ENCODE measurements around the gene TTC7B. TPM values are rescaled to one million over a fixed set of nuclear protein-coding genes. Genes with fewer than 3 reads are reported as not detected.
A peak's percentile ranks its signal among the peaks of the same experiment; 100 is the strongest.

Gene TTC7B
- total RNA-seq, 4 donors from 2014 or later, result 35.0 to 78.7 (median 36.8) TPM

GRCh38 chr14:90536092-90536491, 280.1 kb downstream of the TTC7B start:
- Histone ChIP-seq H3K4me3 (no peak overlapping the region), H3K4me1 (no peaks in the 10 kb centered on the region), H3K27ac (peak overlapping the region; percentile 22 to 68 (median 59)), H3K27me3 (no peaks in the 10 kb centered on the region), H3K9me3 (no peaks in the 10 kb centered on the region), H3K36me3 (peaks cover 0 to 12% of the 10 kb centered on the region in 2 donors)
- in situ Hi-C loops (cut with MboI; ENCODE audit: low sequenced_read_pairs in 4 of 4) (no loop called here), intact Hi-C loops (cut with DNase I; ENCODE audit: low total_unique reads) (no loop called here)
- DNase-seq (no peak), ATAC-seq (no peak)
- TF ChIP-seq CTCF (IDR thresholded peaks at IDR 0.05 in 4 of 5, conservative IDR thresholded peaks at IDR 0.05 in 1 of 5) (no peak), POLR2A (IDR thresholded peaks at IDR 0.05) (no peak)

DNA sequence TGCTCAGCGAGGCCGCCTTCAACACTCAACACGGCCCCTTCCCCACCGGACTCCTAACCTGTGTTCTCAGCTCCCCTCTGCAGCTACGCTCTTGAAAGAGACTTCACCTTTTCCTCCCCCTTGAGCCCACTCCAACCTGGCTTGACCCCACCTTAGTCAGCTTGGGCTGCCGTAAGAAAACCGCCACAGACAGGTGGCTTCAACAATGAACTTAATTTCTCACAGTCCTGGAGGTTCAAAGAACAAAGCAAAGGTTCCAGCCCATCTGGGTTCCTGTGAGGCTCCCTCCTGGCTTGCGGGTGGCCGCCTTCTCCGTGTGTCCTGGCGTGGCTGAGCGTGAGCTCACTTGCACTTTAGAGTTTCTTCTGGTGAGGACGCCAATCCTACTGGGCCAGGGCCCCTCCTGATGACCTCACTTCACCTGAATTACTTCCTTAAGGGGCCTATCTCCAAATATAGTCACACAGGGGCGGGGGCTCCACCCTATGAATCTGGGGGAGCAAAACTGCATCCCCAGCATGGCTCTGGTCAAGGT, 280.6 kb downstream of the TTC7B start:
- in situ Hi-C loops (cut with MboI; ENCODE audit: low sequenced_read_pairs in 4 of 4), result no loop called here
- no peak for ATAC-seq
- H3K4me1 ChIP-seq, result no peaks in the 10 kb centered on the region
- DNase-seq, result no peak
- no peaks in the 10 kb centered on the region for H3K27me3 ChIP-seq
- peaks cover 0 to 10% of the 10 kb centered on the region in 2 donors for H3K36me3 ChIP-seq
- TF ChIP-seq CTCF (IDR thresholded peaks at IDR 0.05 in 4 of 5, conservative IDR thresholded peaks at IDR 0.05 in 1 of 5) (no peak), POLR2A (IDR thresholded peaks at IDR 0.05) (no peak)
- peak overlapping the region in 3 of 4 donors; percentile 54 to 68 (median 64) for H3K27ac ChIP-seq
- H3K9me3 ChIP-seq, result no peaks in the 10 kb centered on the region
- intact Hi-C loops (cut with DNase I; ENCODE audit: low total_unique reads), result no loop called here
- no peak overlapping the region for H3K4me3 ChIP-seq

- Histone ChIP-seq H3K9me3 (no peaks in the 10 kb centered on the region), H3K27me3 (no peaks in the 10 kb centered on the region), H3K4me1 (no peaks in the 10 kb centered on the region), H3K4me3 (no peak overlapping the region), H3K27ac (peak overlapping the region in 3 of 4 donors; percentile 28 to 64 (median 54)), H3K36me3 (peaks cover 0 to 5% of the 10 kb centered on the region in 2 donors)
- ATAC-seq (no peak), DNase-seq (no peak)
- intact Hi-C loops (cut with DNase I; ENCODE audit: low total_unique reads), result no loop called here
- TF ChIP-seq POLR2A (IDR thresholded peaks at IDR 0.05) (no peak), CTCF (IDR thresholded peaks at IDR 0.05 in 4 of 5, conservative IDR thresholded peaks at IDR 0.05 in 1 of 5) (no peak)
- in situ Hi-C loops (cut with MboI; ENCODE audit: low sequenced_read_pairs in 4 of 4), result no loop called here
Measured at GRCh38 chr14:90534838-90535555, 281.2 kb downstream of the TTC7B start.

DNA sequence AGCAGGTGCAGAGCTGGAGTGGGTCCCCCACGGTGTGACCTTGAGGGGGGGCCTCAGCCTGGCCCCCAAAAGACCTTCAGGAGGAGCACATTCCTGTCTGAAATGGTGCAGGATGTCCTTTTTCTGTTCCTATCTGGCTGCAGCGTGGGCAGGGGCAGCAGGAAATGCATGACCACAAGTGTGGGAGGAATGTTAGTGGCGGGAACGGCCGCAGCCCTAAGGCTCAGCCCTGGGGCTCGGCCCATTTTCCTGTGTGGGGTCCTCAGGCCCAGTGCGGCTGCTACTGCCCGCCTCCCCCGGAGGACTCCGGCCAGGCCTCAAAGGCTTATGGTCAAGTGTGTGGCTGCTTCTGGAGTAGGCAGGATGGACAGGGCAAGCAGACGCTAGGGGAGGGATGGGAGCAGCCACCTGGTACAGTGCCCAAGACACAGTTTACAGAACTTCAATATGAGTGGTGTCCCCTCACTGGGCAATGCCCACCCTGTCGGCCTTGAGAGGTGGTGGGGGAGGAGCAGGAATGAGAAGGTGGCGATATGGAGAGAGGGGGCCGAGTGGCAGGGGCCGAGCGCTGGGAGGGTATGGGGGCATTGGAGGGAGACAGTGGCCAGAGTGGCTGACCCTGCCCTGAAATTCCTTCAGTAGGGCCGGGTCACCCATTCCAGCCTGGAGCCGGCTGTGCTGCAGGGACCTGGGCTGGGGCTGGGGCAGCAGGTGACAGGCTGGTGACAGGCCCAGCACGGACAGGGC, 282.0 kb downstream of the TTC7B start:
- ATAC-seq (no peak), DNase-seq (no peak)
- Histone ChIP-seq H3K36me3 (no peaks in the 10 kb centered on the region), H3K27me3 (no peaks in the 10 kb centered on the region), H3K4me3 (no peak overlapping the region), H3K27ac (peak overlapping the region in 3 of 4 donors; percentile 33 to 54 (median 54)), H3K4me1 (no peaks in the 10 kb centered on the region), H3K9me3 (no peaks in the 10 kb centered on the region)
- intact Hi-C loops (cut with DNase I; ENCODE audit: low total_unique reads), result no loop called here
- in situ Hi-C loops (cut with MboI; ENCODE audit: low sequenced_read_pairs in 4 of 4), result no loop called here
- no peak for TF ChIP-seq POLR2A (IDR thresholded peaks at IDR 0.05)
- no peak for TF ChIP-seq CTCF (IDR thresholded peaks at IDR 0.05 in 4 of 5, conservative IDR thresholded peaks at IDR 0.05 in 1 of 5)

All from gastrocnemius medialis (tissue), 4 donors.